ENCODE data around the gene TFF1.

DNA sequence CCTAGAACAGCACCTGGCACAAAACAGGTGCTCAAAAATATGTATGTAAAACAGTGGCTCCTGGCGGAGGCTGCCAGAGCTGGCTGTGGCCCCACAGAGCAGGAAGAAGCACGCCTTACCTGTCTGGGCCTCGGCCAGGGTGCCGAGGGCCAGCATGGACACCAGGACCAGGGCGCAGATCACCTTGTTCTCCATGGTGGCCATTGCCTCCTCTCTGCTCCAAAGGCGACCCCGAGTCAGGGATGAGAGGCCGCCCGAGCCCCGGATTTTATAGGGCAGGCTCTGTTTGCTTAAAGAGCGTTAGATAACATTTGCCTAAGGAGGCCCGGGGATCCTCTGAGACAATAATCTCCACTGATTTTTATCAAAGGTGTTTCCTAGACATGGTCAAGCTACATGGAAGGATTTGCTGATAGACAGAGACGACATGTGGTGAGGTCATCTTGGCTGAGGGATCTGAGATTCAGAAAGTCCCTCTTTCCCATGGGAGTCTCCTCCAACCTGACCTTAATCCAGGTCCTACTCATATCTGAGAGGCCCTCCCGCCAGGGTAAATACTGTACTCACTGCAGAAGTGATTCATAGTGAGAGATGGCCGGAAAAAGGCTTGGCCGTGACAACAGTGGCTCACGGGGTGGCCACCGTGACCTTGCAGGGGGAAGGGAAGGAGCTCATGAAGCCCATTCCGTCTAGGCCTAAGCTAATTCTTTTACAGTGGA is at the start of gene TFF1:
- TF ChIP-seq, protein P1, sequence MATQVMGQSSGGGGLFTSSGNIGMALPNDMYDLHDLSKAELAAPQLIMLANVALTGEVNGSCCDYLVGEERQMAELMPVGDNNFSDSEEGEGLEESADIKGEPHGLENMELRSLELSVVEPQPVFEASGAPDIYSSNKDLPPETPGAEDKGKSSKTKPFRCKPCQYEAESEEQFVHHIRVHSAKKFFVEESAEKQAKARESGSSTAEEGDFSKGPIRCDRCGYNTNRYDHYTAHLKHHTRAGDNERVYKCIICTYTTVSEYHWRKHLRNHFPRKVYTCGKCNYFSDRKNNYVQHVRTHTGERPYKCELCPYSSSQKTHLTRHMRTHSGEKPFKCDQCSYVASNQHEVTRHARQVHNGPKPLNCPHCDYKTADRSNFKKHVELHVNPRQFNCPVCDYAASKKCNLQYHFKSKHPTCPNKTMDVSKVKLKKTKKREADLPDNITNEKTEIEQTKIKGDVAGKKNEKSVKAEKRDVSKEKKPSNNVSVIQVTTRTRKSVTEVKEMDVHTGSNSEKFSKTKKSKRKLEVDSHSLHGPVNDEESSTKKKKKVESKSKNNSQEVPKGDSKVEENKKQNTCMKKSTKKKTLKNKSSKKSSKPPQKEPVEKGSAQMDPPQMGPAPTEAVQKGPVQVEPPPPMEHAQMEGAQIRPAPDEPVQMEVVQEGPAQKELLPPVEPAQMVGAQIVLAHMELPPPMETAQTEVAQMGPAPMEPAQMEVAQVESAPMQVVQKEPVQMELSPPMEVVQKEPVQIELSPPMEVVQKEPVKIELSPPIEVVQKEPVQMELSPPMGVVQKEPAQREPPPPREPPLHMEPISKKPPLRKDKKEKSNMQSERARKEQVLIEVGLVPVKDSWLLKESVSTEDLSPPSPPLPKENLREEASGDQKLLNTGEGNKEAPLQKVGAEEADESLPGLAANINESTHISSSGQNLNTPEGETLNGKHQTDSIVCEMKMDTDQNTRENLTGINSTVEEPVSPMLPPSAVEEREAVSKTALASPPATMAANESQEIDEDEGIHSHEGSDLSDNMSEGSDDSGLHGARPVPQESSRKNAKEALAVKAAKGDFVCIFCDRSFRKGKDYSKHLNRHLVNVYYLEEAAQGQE (IDR thresholded peaks at IDR 0.05; ENCODE audit: insufficient replicate concordance, low read depth) = no peak
- TF ChIP-seq CTCF (IDR thresholded peaks at IDR 0.05; ENCODE audit: insufficient read depth, low read length) = no peak
- TF ChIP-seq POLR2AphosphoS5 (IDR thresholded peaks at IDR 0.05; ENCODE audit: low read depth) = no peak

Data from HL-60 (cell line).